ENCODE data around the gene HOATZ.

HOATZ gene

GRCh38 chr11:111572581-111572980 lies 58.0 kb downstream of the HOATZ start:
- H3K18ac ChIP-seq (ENCODE audit: low read depth in 1 of 2, low read length in 2 of 2): no peak overlapping the region
- WGBS: 97% methylated on average over 3 of the region's 3 CpGs
- H3K4me2 ChIP-seq (ENCODE audit: low read length, poor library complexity, severe bottlenecking): no peak overlapping the region
- no peaks in the 10 kb centered on the region for H3K36me3 ChIP-seq (ENCODE audit: control insufficient read depth in 1 of 2, insufficient read depth in 2 of 2, low read depth in 1 of 2, low read length in 2 of 2)
- DNase-seq: no peak
- no peaks in the 10 kb centered on the region for H3K79me1 ChIP-seq (replicated peaks; ENCODE audit: low read length, poor library complexity, severe bottlenecking)
- no peak overlapping the region for H3K14ac ChIP-seq (ENCODE audit: low read length in 2 of 2)
- no peak overlapping the region for H4K8ac ChIP-seq (ENCODE audit: low read length)
- H3K4me3 ChIP-seq (ENCODE audit: insufficient read depth in 1 of 2, low read depth in 1 of 2, low read length in 2 of 2): no peak overlapping the region
- H3K9ac ChIP-seq (ENCODE audit: low read length): no peak overlapping the region
- H3K27ac ChIP-seq (ENCODE audit: low read length, poor library complexity, severe bottlenecking): no peak overlapping the region
- H4K91ac ChIP-seq (ENCODE audit: low read length): no peak overlapping the region
- H3K9me3 ChIP-seq (ENCODE audit: control insufficient read depth, low read length): no peaks in the 10 kb centered on the region
- H3K27me3 ChIP-seq (ENCODE audit: control insufficient read depth in 1 of 2, insufficient read depth in 1 of 2, low read length in 2 of 2): no peaks in the 10 kb centered on the region
- no peak overlapping the region for H2BK15ac ChIP-seq (ENCODE audit: low read depth, poor library complexity, severe bottlenecking)
- H3K4me1 ChIP-seq (ENCODE audit: control insufficient read depth, insufficient read depth, low read depth, low read length): peaks cover 8% of the 10 kb centered on the region
- H3K4ac ChIP-seq (ENCODE audit: low read depth in 1 of 2, low read length in 2 of 2): no peak overlapping the region
- no peak overlapping the region for H2AFZ ChIP-seq (ENCODE audit: low read depth, low read length)
- H2BK120ac ChIP-seq (ENCODE audit: low read depth, low read length): no peak overlapping the region
- H3K23ac ChIP-seq (ENCODE audit: low read length in 2 of 2): no peak overlapping the region
- no peak overlapping the region for H2AK5ac ChIP-seq (ENCODE audit: low read length, severe bottlenecking)
- H2BK12ac ChIP-seq (ENCODE audit: low read length in 2 of 2): no peak overlapping the region
- no peak overlapping the region for H2BK5ac ChIP-seq (ENCODE audit: low read depth, low read length, poor library complexity, severe bottlenecking)

DNA sequence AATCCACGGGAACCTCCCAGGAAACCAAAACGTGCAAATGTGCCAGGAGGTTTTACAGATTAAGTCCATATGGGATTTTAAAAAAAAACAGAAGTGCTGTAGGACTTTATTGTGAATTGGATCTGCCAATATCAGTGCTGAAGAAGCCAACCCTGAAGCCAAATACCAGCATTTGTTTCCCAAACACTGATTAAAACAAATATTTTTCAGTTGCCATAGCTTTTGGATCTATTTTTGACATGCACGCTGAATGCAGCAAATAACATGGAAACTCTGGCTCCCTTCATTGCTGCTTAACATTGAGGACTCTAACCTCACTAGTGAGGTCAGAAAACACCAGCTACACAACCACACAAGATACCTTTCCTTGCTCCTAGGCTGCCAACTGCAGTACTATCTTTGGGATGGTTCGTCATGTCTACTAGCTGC lies 59.3 kb downstream of the HOATZ start:
- H2AK5ac ChIP-seq (ENCODE audit: low read length, severe bottlenecking): no peak overlapping the region
- no peak overlapping the region for H3K27ac ChIP-seq (ENCODE audit: low read length, poor library complexity, severe bottlenecking)
- H3K23ac ChIP-seq (ENCODE audit: low read length in 2 of 2): no peak overlapping the region
- H4K8ac ChIP-seq (ENCODE audit: low read length): no peak overlapping the region
- H3K79me1 ChIP-seq (replicated peaks; ENCODE audit: low read length, poor library complexity, severe bottlenecking): no peaks in the 10 kb centered on the region
- H2BK12ac ChIP-seq (ENCODE audit: low read length in 2 of 2): no peak overlapping the region
- H4K91ac ChIP-seq (ENCODE audit: low read length): no peak overlapping the region
- H3K4ac ChIP-seq (ENCODE audit: low read depth in 1 of 2, low read length in 2 of 2): no peak overlapping the region
- DNase-seq: peak; percentile 29
- H3K27me3 ChIP-seq (ENCODE audit: control insufficient read depth in 1 of 2, insufficient read depth in 1 of 2, low read length in 2 of 2): no peaks in the 10 kb centered on the region
- H2BK15ac ChIP-seq (ENCODE audit: low read depth, poor library complexity, severe bottlenecking): no peak overlapping the region
- H2AFZ ChIP-seq (ENCODE audit: low read depth, low read length): no peak overlapping the region
- peak overlapping the region in 1 of 2 experiments; percentile 63 for H3K4me3 ChIP-seq (ENCODE audit: insufficient read depth in 1 of 2, low read depth in 1 of 2, low read length in 2 of 2)
- no peaks in the 10 kb centered on the region for H3K9me3 ChIP-seq (ENCODE audit: control insufficient read depth, low read length)
- no peak overlapping the region for H2BK5ac ChIP-seq (ENCODE audit: low read depth, low read length, poor library complexity, severe bottlenecking)
- no peak overlapping the region for H3K14ac ChIP-seq (ENCODE audit: low read length in 2 of 2)
- no peaks in the 10 kb centered on the region for H3K36me3 ChIP-seq (ENCODE audit: control insufficient read depth in 1 of 2, insufficient read depth in 2 of 2, low read depth in 1 of 2, low read length in 2 of 2)
- 94% methylated on average over 3 of the region's 4 CpGs for WGBS
- peaks cover 8% of the 10 kb centered on the region for H3K4me1 ChIP-seq (ENCODE audit: control insufficient read depth, insufficient read depth, low read depth, low read length)
- no peak overlapping the region for H3K4me2 ChIP-seq (ENCODE audit: low read length, poor library complexity, severe bottlenecking)
- peak overlapping the region; percentile 74 for H3K9ac ChIP-seq (ENCODE audit: low read length)
- no peak overlapping the region for H3K18ac ChIP-seq (ENCODE audit: low read depth in 1 of 2, low read length in 2 of 2)
- no peak overlapping the region for H2BK120ac ChIP-seq (ENCODE audit: low read depth, low read length)

DNA sequence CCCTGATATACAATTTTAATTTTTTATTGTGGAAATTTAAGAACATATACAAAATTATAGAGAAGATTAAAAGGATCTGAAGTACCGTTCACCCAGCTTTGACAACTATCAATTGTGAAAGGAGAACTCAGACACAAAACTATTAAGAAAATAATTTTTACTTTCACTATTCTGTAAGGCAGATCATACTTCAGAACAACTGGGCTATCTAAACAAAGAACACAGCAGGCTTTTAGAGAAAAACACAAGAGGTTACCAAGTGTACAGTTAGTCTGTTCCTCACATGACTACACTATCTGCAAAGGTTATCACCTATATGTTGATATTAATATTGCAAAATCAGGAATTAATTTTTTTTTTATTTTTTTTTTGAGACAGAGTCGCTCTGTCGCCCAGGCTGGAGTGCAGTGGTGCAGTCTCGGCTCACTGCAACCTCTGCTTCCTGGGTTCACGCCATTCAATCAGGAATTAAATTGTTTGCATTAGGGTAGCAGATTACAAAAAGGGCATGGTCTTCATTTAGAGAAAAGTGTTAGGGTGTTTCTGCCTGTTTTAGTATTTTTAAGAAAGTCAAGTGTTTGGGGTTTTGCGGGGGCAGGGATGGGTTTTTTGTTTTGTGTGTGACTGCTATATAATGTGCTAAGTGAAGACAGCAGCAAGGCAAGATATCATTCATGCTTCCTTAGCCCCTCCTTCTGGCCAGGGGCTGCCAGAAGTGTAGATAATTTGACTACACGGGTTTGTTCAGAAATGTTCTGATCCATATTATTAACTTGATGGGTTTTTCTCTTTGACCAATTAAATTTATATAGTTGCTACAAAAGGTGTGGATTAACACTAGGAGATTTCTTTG lies 60.0 kb downstream of the HOATZ start:
- H3K18ac ChIP-seq (ENCODE audit: low read depth in 1 of 2, low read length in 2 of 2): no peak overlapping the region
- no peak overlapping the region for H3K23ac ChIP-seq (ENCODE audit: low read length in 2 of 2)
- no peak overlapping the region for H2BK12ac ChIP-seq (ENCODE audit: low read length in 2 of 2)
- H4K91ac ChIP-seq (ENCODE audit: low read length): no peak overlapping the region
- H2BK120ac ChIP-seq (ENCODE audit: low read depth, low read length): no peak overlapping the region
- H3K4ac ChIP-seq (ENCODE audit: low read depth in 1 of 2, low read length in 2 of 2): no peak overlapping the region
- H3K14ac ChIP-seq (ENCODE audit: low read length in 2 of 2): no peak overlapping the region
- peak overlapping the region; percentile 74 for H3K9ac ChIP-seq (ENCODE audit: low read length)
- peak overlapping the region in 1 of 2 experiments; percentile 63 for H3K4me3 ChIP-seq (ENCODE audit: insufficient read depth in 1 of 2, low read depth in 1 of 2, low read length in 2 of 2)
- H2BK15ac ChIP-seq (ENCODE audit: low read depth, poor library complexity, severe bottlenecking): no peak overlapping the region
- DNase-seq: peak; percentile 18
- no peaks in the 10 kb centered on the region for H3K79me1 ChIP-seq (replicated peaks; ENCODE audit: low read length, poor library complexity, severe bottlenecking)
- H3K4me2 ChIP-seq (ENCODE audit: low read length, poor library complexity, severe bottlenecking): no peak overlapping the region
- no peak overlapping the region for H2AK5ac ChIP-seq (ENCODE audit: low read length, severe bottlenecking)
- peaks cover 8% of the 10 kb centered on the region for H3K4me1 ChIP-seq (ENCODE audit: control insufficient read depth, insufficient read depth, low read depth, low read length)
- H2BK5ac ChIP-seq (ENCODE audit: low read depth, low read length, poor library complexity, severe bottlenecking): no peak overlapping the region
- H3K9me3 ChIP-seq (ENCODE audit: control insufficient read depth, low read length): no peaks in the 10 kb centered on the region
- WGBS: 85% methylated on average over 5 of the region's 7 CpGs
- no peaks in the 10 kb centered on the region for H3K27me3 ChIP-seq (ENCODE audit: control insufficient read depth in 1 of 2, insufficient read depth in 1 of 2, low read length in 2 of 2)
- no peak overlapping the region for H2AFZ ChIP-seq (ENCODE audit: low read depth, low read length)
- no peak overlapping the region for H3K27ac ChIP-seq (ENCODE audit: low read length, poor library complexity, severe bottlenecking)
- no peaks in the 10 kb centered on the region for H3K36me3 ChIP-seq (ENCODE audit: control insufficient read depth in 1 of 2, insufficient read depth in 2 of 2, low read depth in 1 of 2, low read length in 2 of 2)
- H4K8ac ChIP-seq (ENCODE audit: low read length): no peak overlapping the region

GRCh38 chr11:111575740-111576139 lies 61.2 kb downstream of the HOATZ start:
- DNase-seq: no peak
- peaks cover 4% of the 10 kb centered on the region for H3K4me1 ChIP-seq (ENCODE audit: control insufficient read depth, insufficient read depth, low read depth, low read length)
- H3K9ac ChIP-seq (ENCODE audit: low read length): no peak overlapping the region
- no peak overlapping the region for H4K8ac ChIP-seq (ENCODE audit: low read length)
- no peak overlapping the region for H2AFZ ChIP-seq (ENCODE audit: low read depth, low read length)
- no peak overlapping the region for H3K27ac ChIP-seq (ENCODE audit: low read length, poor library complexity, severe bottlenecking)
- H2AK5ac ChIP-seq (ENCODE audit: low read length, severe bottlenecking): no peak overlapping the region
- H3K9me3 ChIP-seq (ENCODE audit: control insufficient read depth, low read length): no peaks in the 10 kb centered on the region
- no peak overlapping the region for H2BK12ac ChIP-seq (ENCODE audit: low read length in 2 of 2)
- H2BK5ac ChIP-seq (ENCODE audit: low read depth, low read length, poor library complexity, severe bottlenecking): no peak overlapping the region
- H3K18ac ChIP-seq (ENCODE audit: low read depth in 1 of 2, low read length in 2 of 2): no peak overlapping the region
- H3K4me2 ChIP-seq (ENCODE audit: low read length, poor library complexity, severe bottlenecking): no peak overlapping the region
- H4K91ac ChIP-seq (ENCODE audit: low read length): no peak overlapping the region
- no peak overlapping the region for H3K14ac ChIP-seq (ENCODE audit: low read length in 2 of 2)
- H3K4me3 ChIP-seq (ENCODE audit: insufficient read depth in 1 of 2, low read depth in 1 of 2, low read length in 2 of 2): no peak overlapping the region
- no peaks in the 10 kb centered on the region for H3K79me1 ChIP-seq (replicated peaks; ENCODE audit: low read length, poor library complexity, severe bottlenecking)
- no peak overlapping the region for H3K23ac ChIP-seq (ENCODE audit: low read length in 2 of 2)
- no peaks in the 10 kb centered on the region for H3K36me3 ChIP-seq (ENCODE audit: control insufficient read depth in 1 of 2, insufficient read depth in 2 of 2, low read depth in 1 of 2, low read length in 2 of 2)
- no peak overlapping the region for H3K4ac ChIP-seq (ENCODE audit: low read depth in 1 of 2, low read length in 2 of 2)
- H3K27me3 ChIP-seq (ENCODE audit: control insufficient read depth in 1 of 2, insufficient read depth in 1 of 2, low read length in 2 of 2): no peaks in the 10 kb centered on the region
- 94% methylated on average over 5 of the region's 6 CpGs for WGBS
- H2BK120ac ChIP-seq (ENCODE audit: low read depth, low read length): no peak overlapping the region
- no peak overlapping the region for H2BK15ac ChIP-seq (ENCODE audit: low read depth, poor library complexity, severe bottlenecking)
